Suppressor macrophage treated with lipopolysaccharide for 4 hours (primary cell): ENCODE measurements around the gene HIVEP3.

ENCODE experiments used
- DNase-seq: peaks from one replicate; pipeline ENCODE4 v3.0.0-alpha.2; 2020

Gene HIVEP3

GRCh38 chr1:41608211-41608610 is 310.5 kb downstream of the HIVEP3 start:
- DNase-seq: peak; percentile 11

GRCh38 chr1:41607808-41608207 is 310.9 kb downstream of the HIVEP3 start:
- DNase-seq: no peak

GRCh38 chr1:41599912-41600311 is 318.8 kb downstream of the HIVEP3 start:
- no peak for DNase-seq

- DNase-seq: no peak
These were observed 320.4 kb downstream of the HIVEP3 start for GRCh38 chr1:41598325-41598724.

GRCh38 chr1:41592451-41593125 is 326.1 kb downstream of the HIVEP3 start:
- DNase-seq: no peak

DNA sequence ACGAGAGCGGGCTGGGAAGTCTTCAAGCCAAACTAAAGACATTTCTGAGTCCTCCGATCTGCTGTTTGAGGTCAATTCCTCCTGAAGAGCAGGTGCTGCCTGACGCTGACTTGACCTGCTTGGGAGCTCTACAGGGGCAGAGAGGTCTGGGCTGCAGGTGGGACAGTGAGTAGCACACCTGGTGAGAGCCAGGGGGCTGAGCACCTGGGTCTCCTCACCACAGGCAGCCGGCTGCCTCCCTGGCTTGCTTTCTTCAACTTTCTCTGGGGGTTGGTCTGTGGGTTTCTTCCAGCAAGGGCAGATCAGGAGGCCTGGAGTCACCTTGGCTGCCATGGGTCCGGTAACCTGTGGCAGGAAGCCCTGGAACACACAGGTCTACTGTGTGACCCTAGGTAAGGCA is 326.8 kb downstream of the HIVEP3 start:
- DNase-seq: no peak

- no peak for DNase-seq
These were observed 328.4 kb downstream of the HIVEP3 start for GRCh38 chr1:41590331-41590730.

DNA sequence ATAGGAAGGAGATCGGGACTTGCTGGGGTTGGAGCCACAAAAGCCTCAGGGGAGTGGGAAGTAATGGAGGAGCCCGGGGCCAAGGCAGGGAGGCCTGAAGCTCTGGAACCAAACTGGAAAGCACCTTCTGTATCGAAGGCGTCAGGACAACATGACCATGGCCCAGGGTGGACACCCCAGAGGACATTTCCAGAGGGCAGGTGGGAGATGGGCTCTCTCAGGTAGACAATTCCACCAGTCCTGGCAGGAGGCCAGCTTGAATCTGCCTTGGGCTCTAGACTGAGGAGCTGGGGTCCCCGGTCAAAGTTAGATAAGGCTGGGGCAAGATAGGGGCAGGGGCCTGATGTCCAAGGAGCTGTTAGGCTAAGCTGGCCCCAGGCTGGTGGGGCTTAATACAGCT is 329.3 kb downstream of the HIVEP3 start:
- no peak for DNase-seq

DNA sequence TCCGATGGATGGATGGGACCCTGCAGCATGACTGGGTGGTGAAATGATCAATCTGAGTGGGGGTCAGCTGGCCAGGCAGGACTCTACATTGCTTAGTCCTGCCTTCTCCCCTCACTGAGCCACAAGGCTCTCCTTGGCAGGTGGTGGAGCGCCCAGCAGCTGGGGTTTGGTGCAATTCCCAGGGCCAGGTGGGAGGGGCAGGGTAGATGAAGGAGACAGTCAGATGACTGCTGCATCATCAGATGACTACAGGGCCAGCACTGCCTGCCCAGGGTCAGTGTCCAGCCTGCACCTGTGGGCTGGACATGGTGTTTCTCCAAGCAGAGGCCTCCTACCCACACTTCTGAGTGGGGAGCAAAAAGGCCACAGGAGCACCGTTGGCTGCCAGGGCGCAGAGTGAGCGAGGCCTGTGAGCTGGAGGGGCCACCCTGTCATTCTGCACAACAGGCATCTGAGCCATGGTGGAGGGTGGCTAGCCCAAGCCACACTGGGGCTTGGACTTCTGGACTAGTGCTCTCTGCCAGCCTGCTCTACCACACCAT is 330.3 kb downstream of the HIVEP3 start:
- DNase-seq: no peak

- DNase-seq: no peak
These were observed 330.9 kb downstream of the HIVEP3 start for GRCh38 chr1:41587791-41588190.

DNA sequence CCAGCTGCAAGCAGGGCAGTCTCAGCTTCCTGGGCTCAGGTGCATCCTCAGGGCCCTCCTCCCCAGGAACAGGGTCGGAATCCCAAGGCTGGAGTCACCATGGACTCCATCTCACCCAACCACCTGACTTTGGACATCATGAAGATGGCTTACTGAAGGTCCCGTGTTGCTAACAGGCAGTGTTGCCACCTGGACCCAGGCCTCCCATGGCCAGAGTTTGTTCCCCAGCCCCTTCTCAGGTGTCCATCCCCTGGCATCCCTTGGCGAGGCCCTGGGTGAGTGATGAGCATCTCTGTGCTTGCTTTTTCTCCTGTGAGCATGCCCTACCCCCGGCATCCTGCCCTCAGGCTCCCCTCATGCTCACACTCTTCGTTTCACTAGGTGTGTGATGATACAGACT is 332.5 kb downstream of the HIVEP3 start:
- DNase-seq: no peak

GRCh38 chr1:41583658-41584547 is 334.8 kb downstream of the HIVEP3 start:
- no peak for DNase-seq

DNA sequence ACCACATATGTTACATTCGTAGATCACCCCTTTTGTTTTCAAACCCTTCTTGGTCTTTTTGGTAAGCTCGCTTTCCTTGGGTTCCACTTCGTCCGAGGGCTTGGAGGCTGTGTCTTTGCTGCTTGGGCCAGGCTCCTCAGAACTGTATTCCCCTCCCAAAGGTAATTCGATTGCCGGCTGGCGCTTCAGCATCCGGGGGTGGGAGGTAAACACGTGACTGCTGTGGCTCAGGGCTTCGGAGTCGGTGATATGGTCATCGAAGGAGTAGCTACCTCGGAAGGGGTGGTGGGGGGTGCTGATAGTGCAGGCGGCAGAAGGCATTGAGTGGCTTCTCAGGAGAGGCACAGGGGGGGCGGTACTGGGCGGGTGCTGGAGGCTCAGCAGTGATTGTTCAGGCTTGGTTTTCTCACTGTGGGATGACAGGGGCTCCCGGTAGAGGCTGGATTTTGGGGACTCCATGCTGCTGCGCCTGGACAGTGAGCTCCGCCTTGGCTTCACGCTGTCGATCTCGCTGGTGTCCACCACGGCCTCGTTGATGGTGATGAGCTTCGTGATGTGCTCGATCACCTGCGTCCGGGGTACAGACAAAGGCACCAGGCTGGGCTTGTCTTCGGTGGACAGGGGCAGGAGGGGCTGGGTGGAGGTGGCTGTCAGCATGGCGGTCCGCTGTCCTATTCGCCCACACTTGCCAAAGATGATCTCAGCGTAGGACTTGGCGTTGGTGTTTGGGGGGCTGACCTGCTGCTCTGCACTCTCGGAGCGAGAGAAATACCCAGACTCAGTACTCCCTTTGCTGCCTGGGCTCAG is 335.7 kb downstream of the HIVEP3 start:
- no peak for DNase-seq

DNA sequence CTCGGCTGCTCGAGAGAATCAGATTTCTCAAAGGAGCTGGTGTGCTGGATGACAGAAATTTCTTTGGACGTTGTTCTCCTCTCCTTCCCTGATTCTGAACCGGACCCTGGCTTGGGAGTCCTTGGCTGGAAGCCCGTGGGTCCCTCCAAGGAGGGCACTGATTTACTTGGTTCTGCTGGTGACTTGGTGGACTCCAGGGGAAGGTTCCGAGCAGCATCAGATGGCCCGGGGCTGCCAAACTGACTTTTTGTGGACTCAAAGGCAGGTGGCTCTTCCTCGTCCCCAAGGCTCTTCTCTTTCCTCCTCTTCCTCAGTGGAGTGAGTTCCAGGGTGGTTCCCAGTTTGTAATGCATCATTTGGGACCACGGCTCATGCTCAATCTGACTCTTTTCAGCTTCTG is 336.4 kb downstream of the HIVEP3 start:
- no peak for DNase-seq

GRCh38 chr1:41582004-41582325 is 336.8 kb downstream of the HIVEP3 start:
- DNase-seq: no peak

DNA sequence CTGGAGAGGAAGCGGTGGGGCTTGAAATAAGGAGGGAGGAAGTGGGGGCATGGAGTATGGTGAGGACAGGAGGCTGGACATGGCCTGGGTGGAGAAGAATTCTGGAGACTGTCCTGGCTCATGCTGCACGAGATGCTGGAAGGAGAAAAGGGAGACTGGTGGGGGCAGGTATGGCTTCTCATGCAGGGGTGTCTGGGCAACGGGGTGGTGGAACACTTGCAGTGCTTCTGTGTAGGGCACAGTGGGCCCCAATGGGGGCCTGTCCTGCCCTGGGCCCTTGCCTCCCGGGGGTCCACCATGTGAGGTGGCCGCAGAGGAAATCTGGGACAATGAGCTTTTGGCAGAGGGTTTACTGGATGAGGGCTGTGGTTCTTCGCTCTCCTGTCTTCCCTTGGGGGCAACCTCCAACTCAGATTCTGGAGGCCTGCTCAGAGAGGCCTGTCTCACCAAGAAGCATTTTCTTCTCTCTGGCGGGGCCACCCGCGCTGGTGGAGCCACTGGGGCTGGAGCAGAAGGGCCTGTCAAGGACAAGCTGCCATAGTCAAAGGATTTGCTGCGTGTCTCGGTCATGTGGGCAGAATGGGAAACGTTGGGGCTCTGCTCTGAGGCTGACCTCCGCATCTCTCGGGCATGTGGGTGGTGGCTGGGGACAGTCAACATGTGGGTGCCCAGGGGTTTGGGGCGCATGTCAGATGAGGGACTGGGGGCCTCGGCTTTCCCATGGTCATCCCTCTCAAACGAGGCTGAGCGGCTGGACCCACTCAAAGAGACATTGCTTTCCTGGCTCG is 337.3 kb downstream of the HIVEP3 start:
- no peak for DNase-seq

GRCh38 chr1:41580520-41581172 is 338.1 kb downstream of the HIVEP3 start:
- DNase-seq: no peak

DNA sequence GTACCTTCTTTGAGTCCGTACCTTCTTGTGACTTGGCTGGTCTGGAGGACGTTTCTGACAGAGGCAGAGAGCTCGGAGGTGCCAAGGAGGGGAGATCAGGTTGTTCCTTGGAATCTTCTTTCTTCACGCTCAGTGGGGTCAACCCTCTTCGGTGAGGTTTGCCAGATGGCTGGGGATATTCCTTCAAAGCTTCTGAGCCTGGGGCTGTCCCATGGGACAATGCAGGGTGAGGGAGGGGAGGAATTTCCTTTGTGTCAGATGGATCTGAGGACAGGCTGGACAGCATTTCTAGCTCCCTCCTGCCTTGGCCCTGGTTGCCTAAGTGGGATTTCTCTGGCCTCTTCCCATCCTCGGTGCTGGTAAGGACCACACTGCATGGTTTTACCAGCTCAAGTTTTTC is 338.7 kb downstream of the HIVEP3 start:
- no peak for DNase-seq

DNA sequence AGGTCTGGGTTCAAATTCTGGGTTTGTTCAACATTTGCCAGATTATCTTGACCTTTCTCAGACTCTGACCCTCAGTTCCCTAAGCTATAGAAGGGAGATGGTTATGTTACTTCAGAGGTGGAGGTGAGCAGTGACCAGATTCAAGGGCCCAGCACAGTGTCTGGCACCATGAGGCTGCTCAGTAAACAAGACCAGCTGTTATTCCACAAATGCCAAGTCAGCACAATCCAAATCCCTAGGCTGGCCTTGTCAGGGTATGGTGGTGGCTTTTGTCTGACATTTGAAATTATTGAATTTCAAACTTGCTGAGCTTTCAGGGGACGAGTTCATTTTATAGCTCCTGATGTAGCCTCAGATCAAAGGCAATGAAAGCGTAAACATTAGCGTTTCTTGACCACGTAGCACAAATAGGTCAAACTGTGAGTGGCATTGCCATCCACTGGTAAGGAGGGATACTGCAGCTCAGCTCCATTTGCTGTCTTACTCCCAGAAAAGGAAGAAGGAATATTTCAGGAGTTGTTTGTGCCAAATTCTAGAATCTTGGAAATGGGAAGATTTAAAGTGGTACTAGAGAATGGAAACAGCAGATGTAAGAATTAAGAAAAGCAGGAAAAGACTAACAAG is 339.9 kb downstream of the HIVEP3 start:
- DNase-seq: no peak

- no peak for DNase-seq
These were observed 342.1 kb downstream of the HIVEP3 start for GRCh38 chr1:41576620-41577019.

DNA sequence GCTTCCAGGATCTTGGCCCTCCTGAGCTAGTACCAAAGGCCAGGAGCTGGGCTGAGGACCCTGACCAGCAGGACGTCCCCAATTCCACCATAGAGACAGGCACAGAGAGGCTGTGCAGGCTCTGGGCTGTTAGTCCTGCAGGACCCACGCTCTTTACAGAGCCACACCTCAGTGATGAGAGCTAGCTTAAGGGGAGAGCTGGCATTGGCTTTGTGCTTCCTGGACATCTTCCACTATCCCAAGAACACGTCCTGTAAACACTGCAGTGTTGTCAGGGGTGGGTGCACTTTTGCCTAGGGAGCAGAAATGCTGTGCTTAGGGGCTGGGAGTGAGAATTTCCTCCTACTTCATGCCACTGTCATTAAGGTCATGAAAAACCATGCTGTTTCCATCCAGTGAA is 342.5 kb downstream of the HIVEP3 start:
- no peak for DNase-seq

DNA sequence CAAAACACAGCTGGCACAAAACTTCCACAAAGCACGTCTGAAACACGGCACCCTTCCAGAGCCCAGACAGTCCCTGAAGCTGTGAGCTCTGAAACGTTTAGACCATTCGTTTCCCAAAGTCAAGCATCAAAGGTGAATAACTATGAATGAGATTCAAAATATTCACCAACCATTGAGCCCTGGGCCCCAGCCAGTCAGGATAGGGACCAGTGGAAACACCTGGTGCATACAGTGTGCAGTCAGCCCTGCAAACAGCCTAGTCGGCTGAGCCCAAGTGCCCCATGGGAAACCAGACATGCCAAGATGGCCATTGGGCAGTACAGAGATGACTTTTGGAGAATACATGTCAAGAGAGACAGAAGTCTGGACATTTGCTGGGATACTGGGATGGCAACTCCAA is 343.9 kb downstream of the HIVEP3 start:
- no peak for DNase-seq
